Panc1 (cell line): ENCODE results near the gene TMEM38A. TPM values are rescaled to one million over a fixed set of nuclear protein-coding genes. Genes with fewer than 3 reads are reported as not detected.

Source experiments
- ATAC-seq: fragments of 200-7000 bp; cut with Tn5 transposase; 2 replicates; pipeline ENCODE4 v1.9.1; 2020; ENCODE audit warnings: mild to moderate bottlenecking, moderate library complexity
- BruUV-seq: library from RNA; stranded (reverse); fragments of 400-500 nt; replicated peaks from 2 replicates; lab custom pipeline; 2021; lab: Mats Ljungman, UMichigan
- CTCF ChIA-PET: fragments of 300-600 bp; sonication (Branson Sonifier 250); formaldehyde crosslinking; loops from one replicate; lab custom pipeline; 2022; ENCODE audit warnings: antibody characterized with exemption; lab: Charles Lee
- POLR2A ChIA-PET: fragments of 300-600 bp; sonication (Branson Sonifier 250); formaldehyde crosslinking; loops from one replicate; lab custom pipeline; 2022; ENCODE audit warnings: antibody characterized with exemption; lab: Charles Lee
- DNase-seq: peaks from one replicate; pipeline ENCODE4 v3.0.0-alpha.2; 2010; ENCODE audit warnings: low read depth, low spot score
- H3K27ac ChIP-seq: 2 replicates; pipeline ENCODE4 v1.5.1; 2011; ENCODE audit warnings: mild to moderate bottlenecking, low read length, inconsistent platforms
- H3K27me3 ChIP-seq: fragments of 200-500 bp; sonication (Bioruptor generic); 2 replicates; pipeline ENCODE4 v1.6.0; 2014; ENCODE audit warnings: low read length, inconsistent platforms; ENCODE audit not compliant: control insufficient read depth, insufficient read depth
- H3K36me3 ChIP-seq: fragments of 200-500 bp; sonication (Bioruptor generic); 2 replicates; pipeline ENCODE4 v1.5.1; 2014; ENCODE audit warnings: inconsistent platforms, mild to moderate bottlenecking, low read length, moderate library complexity; ENCODE audit not compliant: control insufficient read depth, insufficient read depth
- H3K4me1 ChIP-seq: 2 replicates; pipeline ENCODE4 v1.5.1; 2011; ENCODE audit warnings: inconsistent platforms, mild to moderate bottlenecking, low read length, moderate library complexity; ENCODE audit not compliant: control insufficient read depth, insufficient read depth
- H3K4me3 ChIP-seq, 2 experiments: 2 replicates each; pipeline ENCODE4 v1.5.1; 2011 to 2012; ENCODE audit warnings: low read depth in 2 of 2, low read length in 2 of 2, mild to moderate bottlenecking in 2 of 2, inconsistent platforms in 1 of 2, moderate library complexity in 1 of 2
- H3K9me3 ChIP-seq: fragments of 200-500 bp; sonication (Bioruptor generic); 2 replicates; pipeline ENCODE4 v1.5.1; 2014; ENCODE audit warnings: low read depth, mild to moderate bottlenecking, inconsistent platforms, low read length, moderate library complexity; ENCODE audit not compliant: control insufficient read depth, insufficient read depth
- POLR2AphosphoS5 ChIP-seq: IDR thresholded peaks from 2 replicates; pipeline ENCODE4 v1.6.1; 2012; ENCODE audit warnings: mild to moderate bottlenecking, low read depth, low read length, moderate library complexity
- REST ChIP-seq, 2 experiments: IDR thresholded peaks; 2 replicates each; pipeline ENCODE4 v1.6.1; 2011 to 2012; ENCODE audit warnings: low read depth in 2 of 2, control low read depth in 1 of 2, low read length in 1 of 2, mild to moderate bottlenecking in 1 of 2, moderate library complexity in 1 of 2; ENCODE audit not compliant: insufficient read depth in 1 of 2
- SIN3A ChIP-seq: IDR thresholded peaks from 2 replicates; pipeline ENCODE4 v1.6.1; 2012; ENCODE audit warnings: low read depth, mild to moderate bottlenecking, low read length, moderate library complexity, borderline replicate concordance; ENCODE audit not compliant: insufficient read depth
- TCF7L2 ChIP-seq: IDR thresholded peaks from 2 replicates; pipeline ENCODE4 v1.6.1; 2011; ENCODE audit warnings: mild to moderate bottlenecking, low read depth, low read length, inconsistent platforms
- in situ Hi-C: cut with HindIII; loops from 2 replicates; pipeline ENCODE4 v1.10.0; 2016; ENCODE audit warnings: low sequenced_read_pairs, low pct_unique_long_range_greater_than_20kb
- intact Hi-C: fragments of 100-400 bp; cut with micrococcal nuclease; formaldehyde crosslinking; loops from one replicate; pipeline ENCODE4 v1.10.0; 2022; ENCODE audit not compliant: unreplicated experiment
- total RNA-seq: library from RNA; stranded (reverse); gene quantifications from one replicate; pipeline ENCODE4 v1.2.1, GENCODE V29; 2021; ENCODE audit not compliant: unreplicated experiment
- TF ChIP-seq, protein P1 (sequence below): fragments of 450-650 bp; IDR thresholded peaks from 2 replicates; pipeline ENCODE4 v1.5.1; 2017; ENCODE audit warnings: mild to moderate bottlenecking

Gene TMEM38A
- total RNA-seq, 1 experiment from 2014 or later, result 8.4 TPM

DNA sequence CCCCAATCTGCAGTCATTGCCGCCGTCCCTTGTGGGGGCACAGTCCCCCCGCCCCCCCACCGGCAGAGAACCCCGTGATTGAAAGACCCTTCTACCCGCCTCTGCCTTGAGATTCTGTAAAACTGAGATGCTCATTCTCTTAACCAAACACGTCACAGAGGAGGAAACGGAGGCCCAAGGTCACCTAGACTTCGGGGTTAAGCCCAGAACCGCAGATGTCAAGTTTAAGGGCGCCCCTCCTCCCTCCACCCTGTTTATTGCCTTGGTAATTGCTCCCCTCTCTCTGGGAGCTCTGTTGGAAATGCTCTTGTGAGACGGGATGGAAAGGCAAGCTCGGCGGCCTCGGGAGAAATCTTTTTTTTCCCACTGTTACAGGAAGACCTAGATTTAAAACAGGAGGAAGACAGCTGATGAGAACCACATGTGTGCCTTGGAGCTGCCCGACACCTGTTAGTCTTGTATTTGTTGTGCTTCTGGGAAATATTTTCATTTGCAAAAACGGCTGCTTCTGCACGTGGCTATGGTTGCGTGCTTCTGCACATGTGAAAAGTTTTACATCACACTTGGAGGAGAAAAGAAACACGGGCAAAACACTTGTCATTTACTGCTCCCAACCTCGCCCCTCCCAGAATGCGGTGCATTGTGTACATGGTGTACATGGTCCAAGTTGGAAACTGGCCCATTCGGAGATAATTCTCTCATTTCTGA, 31.8 kb upstream of the TMEM38A start:
- no peaks in the 10 kb centered on the region for H3K9me3 ChIP-seq
- peaks cover 4% of the 10 kb centered on the region for H3K36me3 ChIP-seq
- H3K27ac ChIP-seq, result peak overlapping the region; percentile 92
- ATAC-seq (no peak), DNase-seq (no peak)
- BruUV-seq, result TSS peak; percentile 99
- TF ChIP-seq SIN3A, result no peak
- no peak for TF ChIP-seq POLR2AphosphoS5
- no peak for TF ChIP-seq TCF7L2
- TF ChIP-seq, protein P1, sequence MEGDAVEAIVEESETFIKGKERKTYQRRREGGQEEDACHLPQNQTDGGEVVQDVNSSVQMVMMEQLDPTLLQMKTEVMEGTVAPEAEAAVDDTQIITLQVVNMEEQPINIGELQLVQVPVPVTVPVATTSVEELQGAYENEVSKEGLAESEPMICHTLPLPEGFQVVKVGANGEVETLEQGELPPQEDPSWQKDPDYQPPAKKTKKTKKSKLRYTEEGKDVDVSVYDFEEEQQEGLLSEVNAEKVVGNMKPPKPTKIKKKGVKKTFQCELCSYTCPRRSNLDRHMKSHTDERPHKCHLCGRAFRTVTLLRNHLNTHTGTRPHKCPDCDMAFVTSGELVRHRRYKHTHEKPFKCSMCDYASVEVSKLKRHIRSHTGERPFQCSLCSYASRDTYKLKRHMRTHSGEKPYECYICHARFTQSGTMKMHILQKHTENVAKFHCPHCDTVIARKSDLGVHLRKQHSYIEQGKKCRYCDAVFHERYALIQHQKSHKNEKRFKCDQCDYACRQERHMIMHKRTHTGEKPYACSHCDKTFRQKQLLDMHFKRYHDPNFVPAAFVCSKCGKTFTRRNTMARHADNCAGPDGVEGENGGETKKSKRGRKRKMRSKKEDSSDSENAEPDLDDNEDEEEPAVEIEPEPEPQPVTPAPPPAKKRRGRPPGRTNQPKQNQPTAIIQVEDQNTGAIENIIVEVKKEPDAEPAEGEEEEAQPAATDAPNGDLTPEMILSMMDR, result no peak
- peak overlapping the region; percentile 66 to 91 for H3K4me3 ChIP-seq
- peaks cover 14% of the 10 kb centered on the region for H3K4me1 ChIP-seq
- POLR2A ChIA-PET, result interaction anchor here (0.7 kb wide), 1 partner anchor 18 kb away, joined by 4 read pairs; no protein-coding TSS in a partner anchor
- CTCF ChIA-PET, result no interaction called here
- intact Hi-C loops, result no loop called here
- no peaks in the 10 kb centered on the region for H3K27me3 ChIP-seq
- in situ Hi-C loops, result no loop called here

- Histone ChIP-seq H3K27ac (no peak overlapping the region), H3K27me3 (no peaks in the 10 kb centered on the region), H3K36me3 (peaks cover 4% of the 10 kb centered on the region), H3K4me3 (no peak overlapping the region), H3K9me3 (no peaks in the 10 kb centered on the region), H3K4me1 (peaks cover 5% of the 10 kb centered on the region; the same call in 1 of the 2 replicates)
- DNase-seq, result no peak
- in situ Hi-C loops (no loop called here), intact Hi-C loops (no loop called here)
- BruUV-seq, result no TSS peak
- ATAC-seq, result no peak
- CTCF ChIA-PET, result no interaction called here
- POLR2A ChIA-PET, result no interaction called here
- TF ChIP-seq TCF7L2 (no peak), REST (IDR thresholded peaks at IDR 0.05; ENCODE audit: insufficient read depth in 1 of 2, low read depth in 2 of 2, low read length in 1 of 2) (no peak), SIN3A (no peak), POLR2AphosphoS5 (no peak)
- TF ChIP-seq, protein P1, result no peak
Measured at GRCh38 chr19:16631465-16631864, 29.5 kb upstream of the TMEM38A start.
